Esophagus squamous epithelium (tissue), 5 donors: ENCODE data around the gene NT5DC4. TPM values are rescaled to one million over a fixed set of nuclear protein-coding genes. Genes with fewer than 3 reads are reported as not detected.
A peak's percentile ranks its signal among the peaks of the same experiment; 100 is the strongest.

Experiments used
- DNase-seq: peaks from one replicate; lab custom pipeline; 2025; lab: John Stamatoyannopoulos, UW
- H3K27ac ChIP-seq, 4 donors: fragments of 200-600 bp; sonication (generic); one replicate each; pipeline ENCODE4 v1.5.1; 2016 to 2019; ENCODE audit warnings: mild to moderate bottlenecking in 1 of 4
- H3K27me3 ChIP-seq, 4 donors: fragments of 200-600 bp; sonication (generic); 1 replicate in 3 of 4; 2 replicates in 1 of 4; pipeline versions ENCODE4 v1.5.1 to v1.6.0; 2017 to 2021; ENCODE audit warnings: antibody characterized with exemption in 1 of 4
- H3K36me3 ChIP-seq, 3 donors: fragments of 200-600 bp; sonication (generic); one replicate each; pipeline ENCODE4 v1.5.1; 2016 to 2019
- H3K4me1 ChIP-seq, 3 donors: fragments of 200-600 bp; sonication (generic); one replicate each; pipeline ENCODE4 v1.5.1; 2017 to 2019
- H3K4me3 ChIP-seq, 4 donors: fragments of 200-600 bp; sonication (generic); 1 replicate in 3 of 4; 2 replicates in 1 of 4; pipeline ENCODE4 v1.5.1; 2016 to 2019; ENCODE audit warnings: mild to moderate bottlenecking in 2 of 4, moderate library complexity in 1 of 4
- H3K9me3 ChIP-seq, 3 donors: fragments of 200-600 bp; sonication (generic); one replicate each; pipeline ENCODE4 v1.5.1; 2016 to 2019
- CTCF ChIP-seq, 6 experiments: fragments of 450-650 bp in 4 of 6; fragments of 200-600 bp in 2 of 6; sonication (generic) in 2 of 6; IDR thresholded peaks; one replicate each; pipeline ENCODE4 v1.5.1; 2016 to 2019; ENCODE audit warnings: antibody characterized with exemption in 6 of 6, mild to moderate bottlenecking in 4 of 6, moderate library complexity in 4 of 6
- POLR2A ChIP-seq, 4 donors: fragments of 450-650 bp; IDR thresholded peaks; one replicate each; pipeline ENCODE4 v1.6.1; 2017; ENCODE audit warnings: antibody characterized with exemption in 4 of 4, mild to moderate bottlenecking in 4 of 4, moderate library complexity in 3 of 4
- WGBS, 2 donors: methylation state at CpG; one replicate each; pipeline ENCODE4 v1.1.5; 2018; 5-methylcytosine and 5-hydroxymethylcytosine counted together
- intact Hi-C: fragments of 100-400 bp; cut with DNase I; formaldehyde crosslinking; loops from one replicate; pipeline ENCODE4 v1.15.0; 2022
- total RNA-seq, 4 donors: library from RNA; depleted of rRNA; stranded (reverse); fragments of >200 nt; gene quantifications; one replicate each; pipeline ENCODE4 v1.1.0, GENCODE V29; 2016
- donor health status: DM: yes; HTN: yes; CAD: no.

Gene NT5DC4
- total RNA-seq, 4 donors from 2014 or later = not detected

- 51 to 52% methylated on average over 4 of the region's 4 CpGs for WGBS, 2 donors
- intact Hi-C loops = no loop called here
These were observed 44.4 kb downstream of the NT5DC4 start for GRCh38 chr2:112765251-112765650.

GRCh38 chr2:112767693-112768330 lies 47.0 kb downstream of the NT5DC4 start:
- peaks cover 6 to 39% (median 12%) of the 10 kb centered on the region in 3 donors for H3K4me1 ChIP-seq
- intact Hi-C loops = no loop called here
- WGBS, 2 donors = 46 to 60% methylated on average over 5 to 6 of the region's 6 CpGs
- H3K9me3 ChIP-seq = no peaks in the 10 kb centered on the region
- peak overlapping the region in 2 of 4 donors; percentile 61 to 67 for H3K27ac ChIP-seq
- H3K36me3 ChIP-seq = no peaks in the 10 kb centered on the region
- peak overlapping the region in 3 of 4 donors; percentile 12 to 31 (median 19) for H3K4me3 ChIP-seq
- no peaks in the 10 kb centered on the region for H3K27me3 ChIP-seq
- DNase-seq = no peak
- TF ChIP-seq CTCF (IDR thresholded peaks at IDR 0.05) (no peak), POLR2A (IDR thresholded peaks at IDR 0.05) (no peak)

More at GRCh38 chr2:112765251-112765650, 44.4 kb downstream of the NT5DC4 start:
- DNase-seq = no peak
- H3K36me3 ChIP-seq = no peaks in the 10 kb centered on the region
- TF ChIP-seq CTCF (IDR thresholded peaks at IDR 0.05) = no peak
- no peak for TF ChIP-seq POLR2A (IDR thresholded peaks at IDR 0.05)
- peak overlapping the region in 3 of 4 donors; percentile 75 to 89 (median 86) for H3K27ac ChIP-seq
- H3K27me3 ChIP-seq = no peaks in the 10 kb centered on the region
- peaks cover 6 to 39% (median 12%) of the 10 kb centered on the region in 3 donors for H3K4me1 ChIP-seq
- peak overlapping the region; percentile 55 to 91 (median 81) for H3K4me3 ChIP-seq
- no peaks in the 10 kb centered on the region for H3K9me3 ChIP-seq

- TF ChIP-seq POLR2A (IDR thresholded peaks at IDR 0.05) = no peak
- peak in 3 of 6 experiments; percentile 19 to 41 (median 27) for TF ChIP-seq CTCF (IDR thresholded peaks at IDR 0.05)
- Histone ChIP-seq H3K36me3 (no peaks in the 10 kb centered on the region), H3K9me3 (no peaks in the 10 kb centered on the region), H3K4me1 (peaks cover 6 to 33% (median 12%) of the 10 kb centered on the region in 3 donors), H3K27ac (peak overlapping the region in 2 of 4 donors; percentile 61 to 67), H3K4me3 (no peak overlapping the region), H3K27me3 (no peaks in the 10 kb centered on the region)
- no peak for DNase-seq
- 43 to 52% methylated on average over 1 of the region's 1 CpG for WGBS, 2 donors
- intact Hi-C loops = no loop called here
These were observed 47.6 kb downstream of the NT5DC4 start for GRCh38 chr2:112768432-112768831.

GRCh38 chr2:112772322-112772721 lies 51.5 kb downstream of the NT5DC4 start:
- intact Hi-C loops = no loop called here
- no peak for TF ChIP-seq POLR2A (IDR thresholded peaks at IDR 0.05)
- TF ChIP-seq CTCF (IDR thresholded peaks at IDR 0.05) = no peak
- no peak overlapping the region for H3K27ac ChIP-seq
- no peak overlapping the region for H3K4me3 ChIP-seq
- DNase-seq = no peak
- H3K9me3 ChIP-seq = no peaks in the 10 kb centered on the region
- H3K4me1 ChIP-seq = peaks cover 0 to 13% (median 0%) of the 10 kb centered on the region in 3 donors
- no peaks in the 10 kb centered on the region for H3K36me3 ChIP-seq
- H3K27me3 ChIP-seq = no peaks in the 10 kb centered on the region
- WGBS, 2 donors = 64 to 74% methylated on average over 4 of the region's 4 CpGs

DNA sequence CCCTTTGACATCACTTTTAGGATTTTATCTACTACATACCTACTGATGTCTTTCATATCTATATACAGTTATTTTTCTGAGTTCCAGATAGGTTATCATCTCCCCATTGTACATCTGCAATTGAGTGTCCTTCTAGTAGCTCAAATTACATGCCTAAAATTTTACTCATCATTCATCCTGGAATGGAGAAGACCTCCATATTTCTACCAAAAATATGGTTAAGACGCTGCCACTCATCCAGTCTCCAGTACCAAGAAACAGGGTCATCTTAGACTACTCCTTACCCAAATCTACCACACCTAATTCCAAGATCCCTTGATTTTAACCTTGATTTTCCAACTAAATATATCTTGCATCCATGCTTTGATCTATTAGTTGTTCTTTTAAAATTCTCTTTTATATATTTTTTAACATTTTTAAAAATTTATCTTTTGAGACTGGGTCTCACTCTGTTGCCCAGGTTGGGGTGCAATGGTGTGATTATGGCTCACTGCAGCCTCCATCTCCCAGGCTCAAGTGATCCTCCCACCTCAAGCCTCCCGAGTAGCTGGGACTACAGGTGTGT lies 52.2 kb downstream of the NT5DC4 start:
- intact Hi-C loops = no loop called here
- no peak overlapping the region for H3K4me3 ChIP-seq
- no peaks in the 10 kb centered on the region for H3K27me3 ChIP-seq
- peaks cover 0 to 7% (median 0%) of the 10 kb centered on the region in 3 donors for H3K4me1 ChIP-seq
- 67 to 88% methylated on average over 2 of the region's 2 CpGs for WGBS, 2 donors
- no peak for TF ChIP-seq CTCF (IDR thresholded peaks at IDR 0.05)
- no peak for TF ChIP-seq POLR2A (IDR thresholded peaks at IDR 0.05)
- no peak for DNase-seq
- no peaks in the 10 kb centered on the region for H3K9me3 ChIP-seq
- H3K36me3 ChIP-seq = no peaks in the 10 kb centered on the region
- no peak overlapping the region for H3K27ac ChIP-seq
